NCI-H2171 (cell line): ENCODE results near the gene TSPAN8.
"Not testable (repeated sequence)": the region's sequence is repeated elsewhere in the genome, so short reads cannot be mapped to it uniquely, and the experiment has no call there.

Experiments
- DNase-seq: peaks from one replicate; lab custom pipeline; 2025; lab: John Stamatoyannopoulos, UW

TSPAN8 gene

DNA sequence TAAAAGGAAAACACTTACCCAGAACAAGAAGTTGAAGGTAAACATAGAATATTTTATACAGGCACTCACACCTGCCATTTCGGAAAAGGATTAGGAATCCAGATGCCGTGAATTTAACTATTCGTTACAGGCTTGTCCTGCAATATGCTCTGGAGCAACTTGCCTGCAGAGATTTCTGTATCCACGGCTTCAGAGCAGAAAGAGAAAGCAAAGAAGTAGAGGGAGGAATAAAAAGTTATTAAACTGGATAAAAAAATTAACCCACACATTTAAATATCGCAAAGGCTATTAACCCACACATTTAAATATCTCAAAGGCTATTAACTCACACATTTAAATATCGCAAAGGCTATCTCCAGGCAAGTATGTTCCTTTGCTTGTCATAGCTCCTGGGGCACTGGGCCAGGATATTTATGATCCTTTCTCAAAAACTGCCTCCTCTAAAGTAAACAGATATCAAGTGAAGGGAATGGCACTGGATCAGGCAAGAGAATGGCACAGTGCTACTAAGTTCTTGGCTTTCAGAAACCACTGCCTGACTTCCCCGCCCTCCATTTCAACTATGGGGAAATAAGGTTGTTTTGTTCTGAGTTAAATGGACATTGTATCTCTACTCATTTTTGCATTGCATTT, at the start of gene TSPAN8:
TSPAN8 (minus strand) TSS at position 399 of the 633 bp plus-strand sequence; CDS start at position 78, 321 bp downstream.
- DNase-seq, result no peak

DNA sequence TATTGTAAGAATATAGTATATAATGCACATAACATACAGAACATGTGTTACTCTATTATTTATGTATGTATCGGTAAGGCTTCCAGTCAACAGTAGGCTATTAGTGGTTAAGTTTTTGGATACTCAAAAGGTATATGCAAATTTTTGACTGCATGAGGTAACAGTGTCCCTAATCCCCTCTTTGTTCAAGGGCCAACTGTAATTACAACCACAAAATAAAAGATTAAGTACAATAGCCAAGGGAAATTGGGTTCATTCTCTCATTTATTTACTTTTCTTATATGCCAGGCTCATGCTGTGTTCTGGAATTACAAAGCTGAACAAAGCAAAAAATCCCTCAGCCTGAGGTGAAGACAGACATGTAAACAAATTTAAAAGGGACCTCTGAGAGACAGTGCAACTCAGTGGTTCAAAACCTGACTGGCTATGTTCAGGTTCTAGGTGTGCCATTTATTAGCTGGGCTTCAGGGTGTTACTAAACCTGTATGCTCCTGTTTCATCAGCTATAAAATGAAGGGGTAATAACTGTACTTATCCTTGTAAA, 43.4 kb upstream of the TSPAN8 start:
- no peak for DNase-seq

DNA sequence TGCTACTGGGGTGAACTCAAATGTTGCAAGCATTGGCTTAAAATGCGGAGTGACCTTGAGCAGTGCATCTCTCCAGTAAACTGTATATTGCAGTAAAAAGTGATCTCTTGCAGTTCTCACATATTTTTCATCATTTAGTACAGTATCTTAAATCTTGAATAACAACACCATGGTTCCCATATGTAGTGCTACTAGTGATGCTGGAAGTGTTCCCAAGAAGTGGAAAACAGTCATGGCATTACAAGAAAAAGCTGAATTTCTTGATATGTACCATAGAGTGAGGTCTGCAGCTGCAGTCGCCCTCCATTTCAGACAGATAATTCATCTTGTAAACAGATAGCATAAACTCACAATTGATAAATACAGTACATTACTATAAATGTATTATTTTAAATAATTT, 42.9 kb upstream of the TSPAN8 start:
- no peak for DNase-seq

DNA sequence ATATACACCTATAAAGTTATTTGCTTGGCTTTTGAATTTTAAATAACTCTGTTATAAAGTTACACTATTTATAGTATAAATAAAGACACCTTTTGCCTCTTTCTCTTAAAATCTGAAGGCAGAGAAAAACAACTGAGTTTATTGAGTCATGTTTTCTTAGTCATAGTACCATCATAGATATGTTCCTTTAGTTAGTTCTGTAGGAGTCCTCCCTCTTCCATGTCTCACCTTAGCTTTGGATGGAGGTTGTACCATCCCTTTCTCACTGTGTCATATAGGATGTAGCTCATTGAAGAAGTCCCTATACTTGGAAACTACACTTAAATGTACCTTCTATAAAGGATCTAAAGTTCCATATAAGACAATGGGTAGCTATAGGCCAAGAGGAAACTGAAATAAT, 39.7 kb upstream of the TSPAN8 start:
- DNase-seq, result no peak

DNA sequence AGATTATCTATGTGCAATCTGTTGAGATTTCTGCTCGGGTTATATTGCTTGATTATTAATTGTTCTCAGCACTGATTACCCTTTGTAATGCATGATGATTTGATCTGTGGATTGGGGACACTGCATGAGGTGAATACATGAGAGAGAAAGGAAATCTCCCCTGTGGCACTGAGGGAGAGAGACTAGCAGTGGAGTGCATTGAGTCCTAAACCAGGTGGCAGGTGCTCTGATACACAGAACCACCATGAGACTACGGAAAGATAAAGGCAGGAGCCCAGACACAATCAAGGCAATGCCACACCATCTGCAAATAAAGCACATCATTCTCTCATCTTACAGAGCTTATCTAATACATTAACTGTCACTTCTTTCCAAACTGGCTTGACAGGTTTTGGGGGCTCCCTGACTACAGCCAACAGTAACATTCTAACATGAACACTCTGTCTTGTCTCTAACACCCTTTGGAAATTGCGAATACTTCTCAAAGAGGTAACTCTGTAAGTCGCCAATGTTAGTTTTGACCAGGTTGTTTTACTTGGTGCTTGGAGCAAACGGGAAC, 37.6 kb upstream of the TSPAN8 start:
- DNase-seq, result no peak

DNA sequence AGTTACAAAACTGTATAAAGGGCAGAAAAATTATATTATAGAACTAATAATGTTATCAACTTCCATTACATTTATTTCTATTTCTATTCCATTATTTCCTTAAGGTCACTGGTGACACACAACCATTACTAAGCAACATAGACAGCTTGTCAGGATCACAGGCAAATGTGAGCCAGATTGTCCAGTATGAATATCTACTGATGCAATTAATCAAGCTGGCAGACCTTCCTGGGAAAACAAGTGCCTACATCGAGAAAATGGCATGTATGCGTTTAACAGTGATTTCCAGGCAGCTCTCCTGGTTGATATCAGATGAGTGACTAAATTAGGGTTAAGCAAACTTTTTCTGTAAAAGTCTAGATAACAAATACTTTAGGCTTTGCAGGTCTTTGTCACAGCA, 36.9 kb upstream of the TSPAN8 start:
- DNase-seq, result no peak

DNA sequence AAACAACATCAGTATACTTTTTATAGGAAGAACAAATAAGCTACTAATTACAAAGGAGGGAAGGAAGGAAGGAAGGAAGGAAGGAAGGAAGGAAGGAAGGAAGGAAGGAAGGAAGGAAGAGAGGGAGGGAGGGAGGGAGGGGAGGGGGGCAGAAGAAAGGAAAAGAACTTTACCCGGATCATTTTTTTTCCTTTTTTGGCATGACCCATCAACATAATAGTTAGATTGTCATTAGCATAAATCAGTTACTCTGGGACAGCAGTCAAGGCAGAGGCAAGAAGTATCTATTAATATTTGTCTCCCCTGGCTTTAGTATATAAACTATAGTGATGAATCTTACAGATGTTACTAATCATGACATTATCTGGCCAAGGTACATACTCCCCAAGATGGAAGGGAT, 35.2 kb upstream of the TSPAN8 start:
- DNase-seq, result no peak

DNA sequence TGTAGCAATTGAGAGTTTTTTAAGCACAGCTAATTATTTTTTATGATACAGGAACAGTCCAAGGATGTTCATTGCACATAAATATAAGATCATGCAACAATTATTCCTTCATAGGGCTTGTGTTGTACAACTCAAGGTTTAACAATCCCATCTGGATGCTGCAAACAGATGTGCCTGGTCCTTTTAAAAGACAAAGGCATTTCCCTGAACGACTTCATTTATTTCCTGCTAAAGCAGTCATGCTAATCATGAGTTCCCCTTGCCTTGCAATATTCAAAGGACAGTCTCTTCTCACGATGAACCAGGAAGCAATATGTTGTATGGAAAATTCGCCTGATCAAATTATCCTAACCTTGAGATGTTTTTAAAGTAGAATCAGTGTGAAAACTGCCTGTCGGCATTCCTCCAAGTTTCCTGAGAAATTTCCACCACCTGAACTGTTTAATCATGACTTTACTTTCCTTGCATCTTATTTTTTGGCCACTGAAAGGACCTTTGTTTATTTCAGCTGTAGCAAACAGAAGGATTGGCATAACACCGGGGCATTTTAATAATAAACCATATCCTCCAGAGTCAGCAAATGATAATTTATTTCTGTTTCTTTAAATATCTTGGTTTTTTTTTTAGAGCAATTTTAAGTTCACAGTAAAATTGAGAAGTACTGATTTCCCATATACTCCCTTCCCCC, 33.9 kb upstream of the TSPAN8 start:
- DNase-seq, result no peak

DNA sequence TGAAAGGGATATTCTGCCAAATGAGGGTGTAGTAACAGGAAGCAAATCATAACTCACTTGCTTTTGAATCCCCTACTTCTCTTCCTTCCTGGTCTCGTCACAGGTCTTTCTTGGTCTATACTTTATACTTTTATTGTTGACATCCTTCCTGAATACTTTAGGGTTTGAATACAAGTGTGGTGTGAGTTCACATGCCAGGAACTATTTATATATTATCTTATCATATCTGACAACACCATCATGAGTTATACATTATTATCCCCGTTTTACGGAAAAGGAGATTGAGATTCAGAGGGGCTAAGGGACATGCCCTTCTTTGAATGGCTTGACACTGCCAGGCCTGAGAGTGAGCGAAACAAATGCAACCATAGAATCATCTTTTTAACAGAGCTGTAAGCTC, 33.0 kb upstream of the TSPAN8 start:
- DNase-seq, result no peak

DNA sequence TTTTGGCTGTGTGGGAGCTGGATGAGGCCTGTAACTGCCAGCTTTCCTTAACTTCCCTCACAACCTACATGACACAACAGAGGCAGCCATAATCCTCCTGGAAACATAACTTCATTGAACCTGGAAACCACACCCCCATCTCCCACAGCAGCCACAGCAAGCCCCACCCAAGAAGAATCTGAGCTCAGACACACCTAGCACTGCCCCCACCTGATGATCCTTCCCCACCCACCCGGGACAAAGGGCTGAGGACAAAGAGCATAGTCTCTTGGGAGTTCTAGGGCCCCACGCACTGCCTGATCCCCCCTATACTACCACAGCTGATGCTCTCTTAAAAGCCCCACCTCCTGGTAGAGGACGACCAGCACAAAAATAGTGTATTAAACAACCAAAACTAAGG, 29.6 kb upstream of the TSPAN8 start:
- no peak for DNase-seq

DNA sequence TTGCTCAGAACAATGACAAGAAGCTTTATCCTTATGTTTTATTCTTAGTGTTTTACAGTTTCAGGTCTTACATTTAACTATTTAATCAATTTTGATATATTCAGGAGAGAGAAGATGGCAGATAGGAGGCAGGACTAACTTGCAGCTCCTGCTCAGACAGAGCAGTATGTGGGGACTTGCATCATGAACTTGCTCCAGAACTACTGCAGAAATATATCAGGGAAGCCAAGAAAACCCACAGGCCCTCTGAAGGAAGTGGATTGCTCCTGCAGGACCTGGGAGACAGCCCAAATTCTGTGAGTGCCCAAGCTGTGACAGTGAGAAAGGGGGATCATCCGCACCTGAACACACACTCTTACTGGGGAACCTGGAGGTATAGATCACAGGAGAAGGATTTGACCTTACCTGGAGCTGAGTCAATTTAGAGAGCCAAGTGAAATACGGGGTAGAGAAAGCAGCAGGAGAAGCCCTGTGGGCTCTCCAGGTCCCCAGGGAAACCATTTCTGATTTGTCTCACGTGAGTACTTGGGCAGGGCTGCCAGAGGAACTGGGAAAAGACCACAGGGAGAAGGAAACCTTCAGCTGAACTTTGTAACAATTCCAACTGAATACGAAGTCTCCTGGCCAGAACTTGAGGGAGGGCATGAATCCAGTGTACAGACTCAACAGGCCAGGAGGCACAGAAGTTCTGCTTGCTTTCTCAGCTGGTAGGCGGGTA, 28.9 kb upstream of the TSPAN8 start:
- no peak for DNase-seq

DNA sequence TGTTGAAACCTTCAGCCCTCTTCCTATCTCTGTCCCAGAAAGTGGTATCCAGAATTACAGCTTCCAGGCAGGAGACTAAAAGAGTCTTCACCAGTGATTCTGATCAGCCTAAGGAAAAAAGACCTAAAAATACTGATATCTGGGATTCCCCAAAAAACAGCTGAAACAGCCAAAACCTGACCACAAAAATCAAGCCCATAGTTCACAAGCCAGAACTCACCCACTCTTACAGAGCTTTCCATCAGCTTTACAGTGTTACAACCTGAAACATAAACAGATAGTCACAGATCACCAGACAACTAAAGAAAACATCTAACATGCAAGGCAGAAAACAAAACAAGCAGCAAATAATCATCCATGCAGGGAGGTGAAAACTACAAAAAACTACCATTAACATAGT, 26.0 kb upstream of the TSPAN8 start:
- no peak for DNase-seq

DNA sequence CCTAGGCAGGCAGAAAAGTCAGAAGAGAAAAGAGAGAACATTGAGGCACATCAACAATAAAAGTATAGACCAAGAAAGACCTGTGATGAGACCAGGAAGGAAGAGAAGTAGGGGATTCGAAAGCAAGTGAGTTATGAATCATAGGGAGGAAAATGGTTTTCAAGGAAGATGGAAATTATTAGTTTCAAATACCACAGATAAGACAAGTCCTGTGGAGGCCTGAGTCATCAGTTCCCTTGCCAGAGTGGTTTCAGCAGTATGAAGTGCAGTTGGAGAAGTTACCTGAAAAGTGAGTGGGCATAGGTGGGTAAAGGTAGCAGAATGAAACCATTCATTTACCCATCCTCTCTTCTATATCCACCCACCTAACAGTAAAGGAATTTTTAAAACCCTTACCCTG, 25.2 kb upstream of the TSPAN8 start:
- DNase-seq, result no peak

DNA sequence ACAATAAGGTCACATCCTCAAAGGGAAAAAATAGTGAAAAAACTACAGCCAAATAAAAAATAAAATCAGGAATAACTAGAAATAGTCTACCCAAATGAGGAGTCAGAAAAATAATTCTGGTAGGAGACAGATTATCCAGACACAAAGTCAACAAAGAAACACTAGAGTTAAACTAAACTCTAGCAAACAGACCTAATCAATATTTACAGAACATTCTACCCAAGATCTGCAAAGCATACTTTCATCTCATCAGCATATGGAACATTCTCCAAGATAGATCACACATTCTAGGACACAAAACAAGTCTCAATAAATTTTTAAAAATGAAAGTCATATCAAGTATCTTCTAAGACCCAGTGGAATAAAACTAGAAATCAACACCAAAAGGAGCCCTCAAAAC, 20.4 kb upstream of the TSPAN8 start:
- no peak for DNase-seq

DNA sequence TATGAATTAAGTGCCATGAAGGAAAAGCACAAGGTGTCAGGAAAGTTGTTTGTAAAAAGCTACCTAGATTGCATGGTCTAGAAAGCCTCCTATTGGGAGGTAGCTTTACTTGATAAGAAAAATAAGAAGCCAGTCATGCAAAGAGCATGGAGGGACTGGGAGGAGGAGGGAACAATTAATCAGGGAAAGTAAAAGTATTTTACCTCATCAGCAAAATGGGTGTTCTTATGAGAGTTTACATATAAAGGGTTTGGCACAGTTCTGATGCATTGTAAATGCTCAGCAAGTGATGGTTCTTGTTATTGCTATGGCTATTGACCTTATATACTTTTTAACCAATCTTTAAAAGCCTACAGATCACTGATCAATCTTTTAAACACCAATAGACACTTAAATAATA, 17.0 kb upstream of the TSPAN8 start:
- DNase-seq, result no peak

DNA sequence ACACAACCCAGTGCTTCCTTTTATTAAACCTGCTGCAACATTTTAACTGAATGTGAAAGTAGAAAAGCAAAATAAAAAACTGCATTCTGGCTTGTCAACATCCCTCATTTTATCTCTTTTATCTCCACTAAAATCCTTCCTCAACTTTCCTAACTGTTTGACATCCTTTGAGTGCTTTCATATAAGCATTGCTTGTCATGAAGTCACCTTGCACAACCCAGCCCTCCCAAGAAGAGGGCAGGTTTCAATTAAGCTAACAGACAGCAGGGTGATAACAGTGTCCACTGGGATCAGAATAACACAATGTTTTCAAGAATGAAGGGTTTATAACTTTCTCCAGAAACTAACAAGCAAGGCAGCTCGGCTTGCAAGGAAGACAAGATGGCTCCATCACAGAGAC, 16.3 kb upstream of the TSPAN8 start:
- DNase-seq, result no peak

DNA sequence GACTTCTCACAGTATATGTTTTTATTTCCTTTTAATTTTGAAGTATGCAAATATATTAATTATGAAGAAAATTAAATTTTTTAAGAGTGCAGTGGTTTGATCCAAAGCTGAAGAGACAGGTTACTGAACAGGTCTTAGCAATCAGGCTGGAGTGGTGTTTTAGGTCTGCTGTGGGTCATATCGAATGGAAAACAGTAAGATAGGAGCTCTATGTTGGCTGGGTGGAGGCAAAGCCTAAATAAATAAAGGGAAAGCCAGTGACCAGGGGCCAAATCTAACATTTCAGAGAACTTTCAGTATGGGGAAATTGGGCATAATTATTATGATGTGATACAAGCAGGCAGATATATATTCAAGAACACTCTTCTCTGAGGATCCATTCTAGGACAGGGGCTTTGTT, 12.7 kb upstream of the TSPAN8 start:
- DNase-seq, result no peak

DNA sequence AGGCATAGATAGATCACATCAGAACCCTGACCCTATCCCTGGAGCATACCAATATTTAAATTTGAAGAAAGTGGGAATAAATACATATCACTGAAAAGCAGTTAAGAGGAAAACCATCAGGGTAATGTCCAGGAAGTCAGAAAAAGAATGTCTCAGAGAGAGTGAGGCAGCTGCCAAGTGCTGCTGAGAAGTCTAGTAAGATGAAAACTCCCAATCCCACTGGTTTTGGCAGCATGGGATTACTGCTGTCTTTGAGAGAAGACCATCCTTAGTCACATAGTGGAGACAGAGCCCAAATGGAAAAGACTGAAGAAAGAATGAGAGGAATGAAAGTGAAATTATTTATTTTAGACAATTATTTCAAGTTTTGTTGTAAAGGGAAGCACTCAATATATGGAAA, 11.5 kb upstream of the TSPAN8 start:
- no peak for DNase-seq

DNA sequence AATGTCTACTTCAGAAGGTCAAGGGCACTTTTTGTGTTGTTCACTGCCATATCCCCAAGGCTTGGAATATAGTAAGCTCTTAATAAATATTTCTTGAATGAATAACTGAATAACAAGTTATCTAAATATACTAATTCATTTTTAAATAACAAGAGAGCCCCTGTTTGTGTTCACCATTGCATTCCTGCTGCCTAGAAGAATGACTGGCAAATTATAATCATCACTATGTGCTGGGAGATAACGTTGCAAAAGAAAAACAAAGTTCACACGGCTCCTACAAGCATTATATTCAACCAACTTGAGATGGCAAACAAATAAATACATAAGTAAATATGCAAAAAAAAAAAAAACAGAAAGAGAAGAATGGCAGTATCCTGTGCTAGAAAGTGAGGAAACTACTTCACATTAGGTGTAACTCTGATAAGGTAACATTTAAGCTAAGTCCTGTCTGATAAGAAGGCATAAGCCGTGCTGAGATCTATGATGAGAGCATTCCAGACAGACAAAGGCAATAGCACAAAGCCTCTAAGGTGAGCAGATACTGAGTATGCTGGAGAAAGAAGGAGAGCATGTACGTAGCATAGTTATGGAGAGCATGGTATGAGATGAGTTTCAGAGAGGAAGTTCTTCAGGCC, 9.2 kb upstream of the TSPAN8 start:
- DNase-seq, result no peak

DNA sequence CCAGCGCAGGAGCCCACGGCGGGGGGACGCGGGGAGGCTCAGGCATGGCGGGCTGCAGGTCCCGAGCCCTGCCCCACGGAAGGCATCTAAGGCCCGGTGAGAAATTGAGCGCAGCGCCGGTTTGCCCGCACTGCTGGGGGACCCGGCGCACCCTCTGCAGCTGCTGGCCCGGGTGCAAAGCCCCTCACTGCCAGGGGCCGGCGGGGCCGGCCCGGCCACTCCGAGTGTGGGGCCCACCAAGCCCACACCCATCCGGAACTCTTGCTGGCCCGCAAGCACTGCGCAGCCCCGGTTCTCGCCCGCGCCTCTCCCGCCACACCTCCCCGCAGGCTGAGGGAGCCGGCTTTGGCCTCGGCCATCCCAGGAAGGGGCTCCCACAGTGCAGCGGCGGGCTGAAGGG, 8.5 kb upstream of the TSPAN8 start:
- no peak for DNase-seq

DNA sequence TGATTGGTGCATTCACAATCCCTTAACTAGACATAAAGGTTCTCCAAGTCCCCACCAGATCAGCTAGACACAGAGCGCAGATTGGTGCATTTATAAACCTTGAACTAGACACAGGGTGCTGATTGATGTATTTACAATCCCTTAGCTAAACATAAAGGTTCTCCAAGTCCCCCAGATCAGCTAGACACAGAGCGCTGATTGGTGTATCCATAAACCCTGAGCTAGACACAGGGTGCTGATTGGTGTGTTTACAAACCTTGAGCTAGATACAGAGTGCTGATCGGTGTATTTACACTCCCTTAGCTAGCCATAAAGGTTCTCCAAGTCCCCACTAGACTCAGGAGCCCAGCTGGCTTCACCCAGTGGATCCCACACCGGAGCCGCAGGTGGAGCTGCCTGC, 8.0 kb upstream of the TSPAN8 start:
- not testable (repeated sequence) for DNase-seq

DNA sequence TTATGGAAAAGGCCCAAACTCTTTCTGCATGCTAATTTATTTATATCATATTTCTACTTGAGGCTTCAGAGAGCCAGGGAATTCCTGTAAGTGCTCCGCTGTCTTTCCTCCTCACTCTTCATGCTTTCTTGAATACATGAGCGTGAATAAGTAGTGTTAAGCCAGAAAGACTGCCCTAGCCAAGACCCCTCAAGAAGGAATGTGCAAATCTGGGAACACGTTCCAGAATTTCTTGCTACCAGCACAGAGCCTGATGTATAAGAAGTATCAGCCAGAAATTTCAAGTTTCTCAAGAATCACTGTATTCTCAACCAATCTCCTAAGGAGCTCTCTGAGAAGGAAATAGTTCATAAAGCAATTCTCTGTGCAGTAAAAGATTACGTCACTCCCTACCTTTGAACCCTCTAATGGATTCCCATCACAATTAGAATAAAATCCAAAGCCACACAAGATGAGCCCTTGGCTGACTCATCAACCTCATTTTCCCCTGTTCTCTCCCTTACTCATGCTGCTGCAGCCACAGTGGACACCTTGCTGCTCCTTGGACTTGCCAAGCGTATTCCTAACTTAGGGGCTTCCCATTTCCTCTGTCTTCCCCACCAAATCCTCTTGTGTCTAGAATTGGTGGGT, 6.9 kb upstream of the TSPAN8 start:
- no peak for DNase-seq
